BE2C (cell line): Measurements from ENCODE around the gene RASSF8.

Source experiments
- DNase-seq: peaks from one replicate; pipeline ENCODE4 v3.0.0-alpha.2; 2020
- H3K27me3 ChIP-seq: fragments of 250-450 bp; sonication (Bioruptor Pico); 2 replicates; pipeline ENCODE4 v1.5.1; 2020; ENCODE audit warnings: mild to moderate bottlenecking
- H3K36me3 ChIP-seq: fragments of 250-450 bp; sonication (Bioruptor Pico); 2 replicates; pipeline ENCODE4 v1.5.1; 2020; ENCODE audit warnings: mild to moderate bottlenecking
- H3K4me1 ChIP-seq: fragments of 250-450 bp; sonication (Bioruptor Pico); 2 replicates; pipeline ENCODE4 v1.5.1; 2020
- H3K4me3 ChIP-seq: 2 replicates; pipeline ENCODE4 v1.5.1; 2011; ENCODE audit warnings: low read depth, low read length
- H3K9me3 ChIP-seq: fragments of 250-450 bp; sonication (Bioruptor Pico); 2 replicates; pipeline ENCODE4 v1.5.1; 2020
- CTCF ChIP-seq: IDR thresholded peaks from 2 replicates; pipeline ENCODE4 v1.5.1; 2012; ENCODE audit warnings: mild to moderate bottlenecking, low read depth, low read length

The RASSF8 gene

GRCh38 chr12:26113853-26114719, 155.6 kb downstream of the RASSF8 start:
- Histone ChIP-seq H3K4me1 (peaks cover 3% of the 10 kb centered on the region; the same call in 1 of the 2 replicates), H3K9me3 (no peaks in the 10 kb centered on the region), H3K27me3 (peaks cover 4% of the 10 kb centered on the region), H3K36me3 (no peaks in the 10 kb centered on the region), H3K4me3 (peak overlapping the region; percentile 59)
- TF ChIP-seq CTCF = peak; percentile 16; the same call in 1 of the 2 replicates
- peak; percentile 86 for DNase-seq

DNA sequence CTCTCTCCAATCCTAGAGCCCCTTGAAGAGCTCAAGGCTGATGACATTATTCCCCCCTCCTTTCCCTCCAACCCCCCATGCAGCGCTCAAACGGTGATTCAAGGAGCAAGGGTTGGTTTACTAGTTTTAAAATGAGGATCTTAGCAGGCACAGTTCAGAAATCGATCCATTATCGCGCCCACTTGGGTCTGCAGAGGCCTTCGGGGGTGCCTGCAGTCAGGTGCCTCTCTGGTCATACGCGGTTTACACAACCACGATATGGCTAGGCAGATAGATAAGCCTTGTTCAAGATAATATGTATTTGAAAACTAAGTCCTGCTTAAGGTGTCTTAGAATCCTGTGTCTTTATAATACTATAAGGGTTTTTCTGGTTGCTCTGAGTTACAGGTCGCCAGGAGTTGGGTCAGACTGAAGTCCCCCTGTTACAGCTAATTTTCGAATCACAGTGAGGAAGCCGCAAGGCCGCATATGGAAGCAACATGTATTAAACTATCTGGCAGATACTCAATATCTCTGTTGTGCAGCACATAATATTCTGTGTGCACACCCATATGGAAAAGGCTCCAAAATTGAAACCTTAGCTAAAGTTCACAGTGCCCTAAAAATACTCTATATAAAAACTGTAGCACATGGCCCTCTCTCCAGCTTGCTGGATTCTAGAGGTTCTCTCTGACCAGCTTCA, 156.4 kb downstream of the RASSF8 start:
- Histone ChIP-seq H3K36me3 (no peaks in the 10 kb centered on the region), H3K4me3 (peak overlapping the region; percentile 27), H3K9me3 (no peaks in the 10 kb centered on the region), H3K4me1 (peaks cover 3% of the 10 kb centered on the region; the same call in 1 of the 2 replicates), H3K27me3 (peaks cover 4% of the 10 kb centered on the region)
- TF ChIP-seq CTCF = no peak
- no peak for DNase-seq

GRCh38 chr12:26116829-26117715, 158.6 kb downstream of the RASSF8 start:
- no peak for TF ChIP-seq CTCF
- H3K4me1 ChIP-seq = peaks cover 3% of the 10 kb centered on the region; the same call in 1 of the 2 replicates
- no peaks in the 10 kb centered on the region for H3K9me3 ChIP-seq
- no peaks in the 10 kb centered on the region for H3K36me3 ChIP-seq
- DNase-seq = no peak
- H3K27me3 ChIP-seq = peaks cover 18% of the 10 kb centered on the region
- H3K4me3 ChIP-seq = no peak overlapping the region

GRCh38 chr12:26118308-26118707, 159.8 kb downstream of the RASSF8 start:
- Histone ChIP-seq H3K9me3 (no peaks in the 10 kb centered on the region), H3K27me3 (peaks cover 31% of the 10 kb centered on the region), H3K4me3 (no peak overlapping the region), H3K36me3 (no peaks in the 10 kb centered on the region), H3K4me1 (peaks cover 3% of the 10 kb centered on the region; the same call in 1 of the 2 replicates)
- no peak for DNase-seq
- no peak for TF ChIP-seq CTCF

- no peaks in the 10 kb centered on the region for H3K36me3 ChIP-seq
- no peak overlapping the region for H3K4me3 ChIP-seq
- peaks cover 3% of the 10 kb centered on the region; the same call in 1 of the 2 replicates for H3K4me1 ChIP-seq
- no peaks in the 10 kb centered on the region for H3K9me3 ChIP-seq
- peak; percentile 23 for DNase-seq
- peaks cover 42% of the 10 kb centered on the region for H3K27me3 ChIP-seq
- TF ChIP-seq CTCF = peak; percentile 64
These were observed 161.0 kb downstream of the RASSF8 start for GRCh38 chr12:26119391-26119989.
